Stimulated activated naive CD4-positive, alpha-beta T cell treated with Interleukin-2 at 50 U/mL for 16 hours (primary cell): Measurements from ENCODE around the gene GRIA1.
"Not testable (repeated sequence)": the region's sequence is repeated elsewhere in the genome, so short reads cannot be mapped to it uniquely, and the experiment has no call there.

ENCODE experiments used
- DNase-seq: peaks from one replicate; lab custom pipeline; 2025; lab: John Stamatoyannopoulos, UW

The GRIA1 gene

DNA sequence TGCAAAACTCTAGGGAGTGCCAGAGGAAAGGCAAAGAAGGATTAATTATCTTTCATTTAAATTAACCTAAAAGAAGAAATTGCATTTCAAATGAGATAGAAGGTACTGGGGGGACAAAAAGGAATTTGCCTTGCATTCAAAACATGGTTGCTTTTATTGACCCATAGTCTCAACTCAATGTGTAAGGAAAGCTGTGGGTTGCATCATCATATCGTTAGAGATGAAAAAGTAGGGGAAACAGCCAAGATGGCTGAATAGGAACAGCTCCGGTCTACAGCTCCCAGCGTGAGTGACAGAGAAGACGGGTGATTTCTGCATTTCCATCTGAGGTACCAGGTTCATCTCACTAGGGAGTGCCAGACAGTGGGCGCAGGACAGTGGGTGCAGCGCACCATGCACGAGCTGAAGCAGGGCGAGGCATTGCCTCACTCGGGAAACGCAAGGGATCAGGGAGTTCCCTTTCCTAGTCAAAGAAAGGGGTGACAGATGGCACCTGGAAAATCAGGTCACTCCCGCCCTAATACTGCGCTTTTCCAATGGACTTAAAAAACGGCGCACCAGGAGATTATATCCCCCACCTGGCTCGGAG, 232.6 kb downstream of the GRIA1 start:
- DNase-seq: not testable (repeated sequence)

DNA sequence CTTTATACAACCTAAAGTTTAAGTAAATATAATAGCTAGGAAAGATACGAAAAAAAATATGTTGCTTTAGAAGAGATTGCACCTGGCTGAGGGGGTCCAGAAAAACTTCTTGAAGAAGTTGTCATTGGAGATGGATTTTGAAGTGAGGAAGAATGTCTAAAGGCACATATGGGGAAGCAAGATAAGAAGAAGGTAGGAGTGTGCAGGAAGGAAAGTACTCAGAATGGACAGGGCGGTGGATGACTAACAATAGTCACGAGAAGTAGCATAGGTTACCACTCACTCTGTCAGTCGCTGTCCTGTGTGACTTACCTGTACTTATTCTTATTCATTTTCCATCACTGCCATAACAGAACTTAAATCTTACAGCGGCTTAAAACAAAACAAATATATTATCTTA, 251.6 kb downstream of the GRIA1 start:
- DNase-seq: no peak

DNA sequence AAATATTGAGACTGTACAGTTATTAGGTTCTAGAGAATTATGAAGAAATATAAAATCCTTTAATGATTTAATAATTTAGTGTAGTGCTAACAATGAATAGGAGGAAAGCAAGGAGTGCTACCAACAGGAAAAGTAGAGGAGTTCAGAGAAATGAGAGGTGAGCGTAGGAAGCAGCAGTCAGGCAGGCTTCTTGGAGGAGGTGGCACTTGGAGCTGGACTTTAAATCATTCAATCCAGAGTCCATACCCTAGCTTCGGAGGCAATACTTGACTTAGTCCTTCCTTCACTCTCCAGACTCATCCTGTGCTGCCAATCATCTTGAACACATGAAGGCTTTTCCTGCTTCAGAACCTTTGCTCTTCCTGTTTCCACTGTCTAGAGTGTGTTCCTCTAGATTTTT, 254.3 kb downstream of the GRIA1 start:
- no peak for DNase-seq

DNA sequence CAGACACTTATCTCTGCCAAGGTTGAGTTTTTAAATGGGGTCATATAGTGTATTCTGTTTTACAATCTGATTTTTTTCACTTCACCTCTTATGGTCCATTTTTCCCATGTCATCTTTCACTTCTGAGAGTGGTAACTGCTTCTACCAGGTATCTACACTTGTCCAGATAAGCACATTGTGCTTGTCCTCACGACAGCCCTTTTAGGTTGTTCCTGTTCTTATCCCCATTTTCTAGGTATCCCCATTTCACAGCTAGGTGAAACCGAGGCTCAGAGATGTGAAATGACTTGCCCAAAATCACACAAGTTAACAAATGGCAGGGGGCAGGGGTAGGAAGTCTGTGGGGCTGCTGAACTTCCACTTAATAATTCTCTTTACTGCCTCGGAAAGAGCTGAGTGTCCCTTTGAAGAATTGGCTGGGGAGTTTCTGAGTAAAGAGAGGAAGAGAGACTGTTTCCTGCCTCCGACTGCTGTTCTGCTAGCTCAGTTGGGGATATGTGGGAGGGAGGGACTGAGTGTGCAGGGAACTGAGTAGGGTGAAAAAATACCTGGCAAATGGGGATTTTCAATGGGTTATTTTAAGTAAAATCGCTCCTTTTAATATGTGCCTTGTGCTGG, 255.4 kb downstream of the GRIA1 start:
- no peak for DNase-seq

DNA sequence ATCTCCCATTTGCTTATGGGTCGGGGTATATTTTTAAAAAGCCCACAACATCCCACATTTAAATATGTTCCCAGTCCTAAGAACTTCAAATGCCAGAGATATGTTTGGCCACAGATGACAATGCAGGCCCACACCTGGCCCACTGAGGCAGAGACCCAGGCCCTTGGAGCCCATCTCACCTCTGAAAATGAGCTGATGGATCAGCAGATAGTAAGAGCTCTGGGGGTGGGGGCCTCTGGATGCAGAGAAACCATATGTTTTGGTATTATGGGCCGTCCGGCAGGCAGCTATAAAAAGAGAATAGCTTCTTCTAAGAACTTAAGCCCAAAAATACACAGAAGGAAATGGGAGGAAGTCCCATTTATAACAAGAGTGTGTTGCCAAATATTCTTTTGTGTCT, 256.0 kb downstream of the GRIA1 start:
- no peak for DNase-seq

DNA sequence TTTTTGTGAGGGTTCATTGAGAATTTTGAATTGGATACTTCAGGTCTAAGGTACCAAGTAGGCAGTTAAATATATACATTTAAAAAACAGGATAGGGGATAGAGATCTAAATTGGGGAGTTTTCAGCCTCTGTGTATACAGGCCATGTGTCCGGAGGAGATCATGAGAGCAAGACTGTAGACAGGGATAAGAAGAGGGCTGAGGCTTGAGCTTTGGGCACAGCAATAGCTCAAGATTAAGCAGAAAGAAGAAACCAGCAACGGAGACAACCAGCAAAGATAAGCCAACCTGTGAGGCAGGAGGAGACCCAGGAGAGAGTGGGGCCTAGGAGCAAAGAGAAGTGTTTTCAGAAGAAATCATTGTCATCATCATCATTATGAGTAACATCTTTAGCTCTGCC, 258.4 kb downstream of the GRIA1 start:
- DNase-seq: no peak

DNA sequence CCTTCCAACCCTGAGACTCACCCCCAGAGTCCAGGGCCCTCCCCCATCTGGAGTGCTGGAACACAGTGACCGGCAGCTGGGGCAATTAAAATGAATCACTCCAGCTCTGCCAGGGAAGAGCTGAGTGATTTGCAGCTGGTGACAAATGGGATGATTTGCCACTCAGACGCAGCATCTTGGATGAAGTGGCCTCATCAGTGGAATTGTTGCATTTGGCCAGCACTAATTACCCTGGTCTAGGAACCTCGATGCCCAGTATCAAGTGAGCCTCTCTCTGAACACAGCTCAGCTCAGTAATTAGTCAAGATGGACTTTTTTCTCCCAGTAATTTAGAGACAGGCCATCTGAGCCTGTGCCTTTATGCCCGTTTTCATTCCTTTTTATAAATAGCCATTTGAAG, 259.5 kb downstream of the GRIA1 start:
- no peak for DNase-seq

DNA sequence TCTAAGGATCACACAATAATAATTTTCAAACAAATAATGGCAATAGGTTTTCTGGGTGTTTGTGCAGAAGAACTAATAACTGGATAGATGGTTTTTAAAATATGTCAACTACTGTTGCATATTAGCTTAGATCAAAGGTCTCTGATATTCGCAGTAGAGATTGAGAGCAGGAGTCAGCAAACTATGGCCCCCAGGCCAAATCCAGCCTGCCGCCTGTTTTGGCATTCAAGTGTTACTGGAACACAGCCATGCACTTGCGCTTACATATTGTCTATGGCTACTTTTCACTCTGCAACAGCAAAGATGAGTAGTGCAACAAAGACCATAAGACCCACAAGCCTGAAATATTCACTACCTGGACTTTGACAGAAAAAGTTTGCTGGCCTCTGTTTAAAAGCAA, 260.8 kb downstream of the GRIA1 start:
- DNase-seq: no peak

DNA sequence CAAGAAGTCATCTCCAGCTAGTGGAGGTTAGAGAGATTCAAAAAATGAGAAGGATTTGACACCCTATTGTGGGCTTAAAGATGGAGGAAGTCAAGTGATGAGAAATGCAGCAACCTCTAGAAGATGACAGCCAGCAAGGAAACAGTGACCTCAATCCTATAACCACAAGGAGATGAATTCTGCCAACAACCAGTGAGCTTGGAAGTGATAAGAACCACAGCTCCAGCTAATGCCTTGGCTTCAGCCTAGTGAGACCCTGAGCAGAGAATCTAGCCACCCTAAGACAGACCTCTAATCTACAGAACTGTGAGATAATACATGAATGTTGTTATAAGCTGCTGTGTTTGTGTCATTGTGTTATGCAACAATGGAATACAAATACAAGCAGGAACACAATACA, 262.4 kb downstream of the GRIA1 start:
- DNase-seq: no peak

DNA sequence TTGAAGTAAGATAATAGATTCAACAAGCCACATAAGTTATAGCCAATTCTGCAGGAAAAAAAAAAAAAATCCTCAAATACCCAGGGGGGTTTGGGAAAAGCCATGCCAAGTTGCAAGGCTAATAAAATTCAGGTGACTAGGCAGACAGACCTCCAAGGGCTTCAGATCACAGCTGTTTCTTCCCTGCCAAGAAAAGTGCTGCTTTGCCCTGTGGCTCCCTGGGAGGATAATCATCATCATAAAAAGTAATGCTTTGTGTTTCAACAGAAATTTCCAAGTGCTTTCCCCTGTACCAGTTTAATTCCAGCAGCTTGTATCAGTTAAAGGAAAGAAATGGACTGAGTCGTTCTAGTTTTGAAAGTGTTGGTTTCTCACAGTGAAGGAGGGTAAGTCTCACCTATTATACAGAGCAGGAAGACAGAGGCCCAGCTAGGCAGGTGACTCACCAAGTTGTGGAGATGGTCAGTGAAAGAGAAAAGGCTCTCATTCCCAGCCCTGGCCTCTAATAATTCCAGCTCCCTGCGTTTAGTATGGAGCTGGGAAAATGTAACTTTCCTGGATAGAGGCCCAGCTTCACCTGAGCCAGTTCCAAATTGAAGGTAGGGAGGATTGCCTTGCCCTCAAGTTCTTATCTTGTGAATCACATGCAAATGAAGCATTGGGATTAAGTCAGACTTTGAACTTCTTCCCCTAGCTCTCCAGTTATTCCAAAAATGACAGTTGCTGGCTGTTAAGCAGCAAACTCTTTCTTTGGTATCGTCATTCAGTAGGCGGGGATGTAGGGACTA, 263.4 kb downstream of the GRIA1 start:
- no peak for DNase-seq

DNA sequence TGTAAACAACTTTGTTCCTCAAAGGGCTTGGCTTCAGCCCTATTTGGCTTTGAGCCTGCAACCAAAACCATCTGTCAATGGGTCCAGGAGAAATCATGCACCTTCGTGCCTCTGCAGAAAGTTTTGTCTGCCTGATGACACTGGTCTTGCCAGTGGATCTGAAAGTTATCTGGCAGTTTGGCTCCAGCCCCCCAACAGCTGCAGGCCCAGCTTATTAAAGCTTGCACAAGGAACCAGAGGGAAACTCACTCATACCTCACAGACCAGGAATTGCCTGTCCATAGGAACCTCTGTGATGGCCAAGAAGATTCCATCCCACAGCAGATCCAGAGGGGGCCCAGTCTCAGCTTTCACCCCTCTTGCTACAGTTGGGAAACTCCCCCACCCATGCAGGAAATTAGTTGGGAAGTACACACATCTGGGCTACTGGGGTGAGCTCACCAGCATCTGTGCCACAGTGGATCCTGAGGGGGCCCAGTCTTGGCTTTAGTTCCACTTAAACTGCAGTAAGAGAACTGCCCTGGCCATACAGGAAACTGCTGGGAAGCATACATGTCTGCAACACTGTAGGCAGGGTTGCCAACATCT, 265.5 kb downstream of the GRIA1 start:
- no peak for DNase-seq

DNA sequence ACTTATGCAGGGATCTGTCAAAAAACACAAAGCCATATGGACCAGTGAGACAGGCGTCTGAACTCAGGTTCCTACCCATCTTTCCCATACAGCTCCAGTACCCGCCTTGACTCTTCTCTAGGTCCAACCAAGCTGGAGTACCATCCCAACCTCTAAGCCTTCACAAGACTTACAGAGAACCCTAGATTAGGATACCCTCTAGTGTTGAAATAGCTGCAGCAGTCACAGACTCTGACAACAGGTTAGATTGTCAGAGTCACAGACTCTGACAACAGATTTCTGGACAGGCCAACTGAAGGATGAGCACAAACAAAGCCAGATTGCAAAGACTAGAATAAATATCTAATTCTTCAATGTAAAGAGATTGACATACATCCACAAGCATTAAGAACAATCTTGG, 266.1 kb downstream of the GRIA1 start:
- DNase-seq: no peak

DNA sequence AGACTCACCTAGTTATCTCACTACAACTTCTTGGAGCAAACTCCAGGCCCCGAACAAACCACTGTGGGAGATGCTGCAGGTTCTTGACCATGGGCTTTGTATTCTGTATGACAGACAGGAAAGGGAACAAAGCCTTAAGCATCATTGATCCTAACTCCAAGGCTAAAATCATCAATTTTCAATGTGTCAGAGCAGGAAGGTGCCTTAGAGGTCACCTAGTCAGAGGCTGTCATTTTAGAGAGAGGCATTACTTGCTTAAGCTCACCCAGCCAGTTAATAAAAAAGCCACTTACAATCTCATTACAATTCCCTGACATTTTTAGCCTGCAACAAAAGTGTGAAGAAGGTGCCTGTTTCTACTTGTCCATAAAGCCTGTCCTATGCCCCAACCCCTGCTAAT, 275.5 kb downstream of the GRIA1 start:
- DNase-seq: no peak

DNA sequence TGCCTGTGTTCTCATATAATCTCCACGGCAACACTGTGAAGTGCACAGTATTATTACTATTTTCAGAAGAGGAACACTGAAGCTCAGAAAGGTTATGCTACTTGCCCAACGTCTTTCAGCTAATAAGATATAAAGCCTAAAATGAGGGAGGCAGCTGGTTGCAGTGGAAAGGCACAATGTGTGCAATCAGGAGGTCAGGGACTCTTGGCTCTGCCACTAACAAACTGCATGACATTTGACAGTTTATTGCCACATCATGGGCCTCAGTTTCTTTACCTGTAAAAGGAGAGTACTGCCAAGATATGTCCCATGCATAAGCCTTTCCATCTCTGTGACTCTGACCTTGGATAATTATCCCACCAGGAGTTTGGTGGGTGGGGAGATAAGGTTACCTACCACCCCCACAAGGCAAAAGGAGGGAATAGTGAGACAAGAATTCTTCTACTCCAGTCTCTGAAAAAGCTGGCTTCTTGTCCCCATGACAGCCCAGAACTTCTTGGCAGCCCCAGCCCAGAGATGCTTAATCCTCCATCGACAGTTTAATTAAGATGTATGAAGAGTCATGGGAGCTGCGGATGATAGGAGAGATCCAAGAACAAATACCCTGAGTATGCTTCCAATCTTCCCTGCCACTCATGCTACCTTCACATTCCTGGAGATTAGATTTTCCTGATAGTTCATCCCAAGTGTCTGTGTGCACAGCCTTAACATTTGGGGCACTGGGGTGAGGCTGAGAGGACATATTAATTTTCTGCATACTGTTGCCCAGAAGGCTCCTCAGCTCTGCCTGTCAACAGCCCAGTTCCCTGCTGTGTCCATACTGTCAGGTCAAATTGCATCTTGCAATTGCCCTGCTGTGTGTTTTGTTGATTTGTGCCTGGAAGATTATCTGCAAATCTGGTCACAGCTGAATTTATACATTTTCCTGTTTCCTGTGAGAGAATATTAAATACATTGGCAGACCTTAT, 277.0 kb downstream of the GRIA1 start:
- DNase-seq: no peak

DNA sequence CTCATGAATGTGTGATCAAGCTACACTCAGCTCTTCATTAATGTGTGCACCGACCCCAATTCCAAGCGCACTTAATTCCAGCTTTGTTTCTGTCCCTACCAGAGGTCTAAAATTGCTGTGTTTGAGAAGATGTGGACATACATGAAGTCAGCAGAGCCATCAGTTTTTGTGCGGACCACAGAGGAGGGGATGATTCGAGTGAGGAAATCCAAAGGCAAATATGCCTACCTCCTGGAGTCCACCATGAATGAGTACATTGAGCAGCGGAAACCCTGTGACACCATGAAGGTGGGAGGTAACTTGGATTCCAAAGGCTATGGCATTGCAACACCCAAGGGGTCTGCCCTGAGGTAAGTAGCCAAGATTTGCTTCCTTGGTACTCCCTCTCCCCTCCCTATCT, 279.6 kb downstream of the GRIA1 start:
- DNase-seq: no peak

DNA sequence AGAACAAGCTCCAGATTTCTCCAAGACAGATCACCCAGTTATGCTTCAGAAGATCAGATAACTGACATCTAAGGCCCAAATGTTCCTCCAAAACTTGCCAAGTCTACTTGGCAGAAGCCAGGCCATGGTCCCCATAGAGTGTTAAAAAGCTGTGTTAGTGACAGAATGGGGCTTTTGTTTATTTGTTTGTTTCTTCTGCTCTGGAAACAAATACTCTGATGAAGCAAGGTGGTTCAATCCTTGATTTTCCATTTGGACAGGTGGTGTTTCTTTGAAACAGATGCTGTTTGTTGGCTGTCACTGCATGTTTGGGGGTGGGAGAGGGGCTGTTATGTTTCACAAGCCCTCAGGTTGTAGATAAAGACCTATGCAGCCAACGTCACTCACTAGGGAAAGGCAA, 284.2 kb downstream of the GRIA1 start:
- no peak for DNase-seq

DNA sequence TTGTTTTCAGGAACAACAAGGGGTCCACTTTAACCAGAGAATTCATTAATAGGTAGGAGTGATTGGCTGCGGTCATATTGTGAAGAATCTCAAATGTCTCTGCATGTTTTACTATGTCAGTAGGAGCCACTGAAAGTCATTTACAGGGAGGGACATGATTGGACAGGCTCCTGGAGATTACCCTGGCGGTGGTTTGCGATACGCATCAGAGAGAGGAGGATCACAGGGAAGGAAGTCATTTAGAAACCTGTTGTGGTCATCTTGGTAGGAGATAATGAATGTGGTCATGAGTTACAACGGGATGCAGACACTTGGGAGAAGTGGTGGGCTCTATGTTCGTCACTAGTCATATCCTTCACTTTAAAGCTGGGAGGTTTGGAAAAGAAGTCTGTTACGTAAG, 285.5 kb downstream of the GRIA1 start:
- DNase-seq: no peak

DNA sequence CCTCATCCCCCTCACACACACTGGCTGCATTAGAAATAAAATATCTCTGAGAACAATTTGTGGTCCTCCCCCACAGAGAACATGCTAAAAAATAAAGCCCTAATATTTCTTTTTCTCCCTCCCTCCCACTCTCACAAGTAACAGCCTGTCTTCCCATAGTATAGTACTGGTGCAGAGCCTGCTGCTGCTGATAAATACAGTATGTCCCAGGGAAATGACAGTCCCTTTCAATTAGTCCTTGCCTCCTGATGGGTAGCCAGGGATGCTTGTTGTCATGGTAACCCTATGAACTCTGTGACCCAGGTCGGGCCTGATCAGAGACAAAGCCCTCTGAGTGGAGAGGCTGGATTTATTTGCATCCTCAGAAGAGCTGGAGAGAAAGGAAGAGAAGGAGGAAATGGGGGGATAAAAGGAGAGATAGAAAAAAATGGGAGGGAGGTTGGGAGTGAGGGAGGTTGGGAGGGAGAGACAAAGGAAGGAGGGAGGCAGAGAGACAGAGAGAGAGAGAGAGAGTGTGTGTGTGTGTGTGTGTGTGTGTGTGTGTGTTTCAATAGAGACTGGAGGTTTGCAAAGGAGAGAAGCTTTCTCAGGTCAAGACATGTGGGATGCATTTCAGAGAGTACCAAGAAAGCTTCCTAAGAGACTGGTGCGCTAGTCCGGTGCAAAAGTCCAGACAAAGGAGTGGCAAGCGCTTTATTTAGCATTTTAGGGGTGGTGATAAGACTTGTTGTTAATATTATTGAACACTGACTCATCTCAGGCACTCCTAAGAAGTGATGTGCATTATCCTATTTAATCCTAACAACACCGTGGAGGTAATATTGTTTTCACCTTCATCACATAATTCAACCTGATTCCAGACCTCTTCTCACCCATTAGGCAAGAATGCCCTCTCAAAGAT, 287.5 kb downstream of the GRIA1 start:
- no peak for DNase-seq

DNA sequence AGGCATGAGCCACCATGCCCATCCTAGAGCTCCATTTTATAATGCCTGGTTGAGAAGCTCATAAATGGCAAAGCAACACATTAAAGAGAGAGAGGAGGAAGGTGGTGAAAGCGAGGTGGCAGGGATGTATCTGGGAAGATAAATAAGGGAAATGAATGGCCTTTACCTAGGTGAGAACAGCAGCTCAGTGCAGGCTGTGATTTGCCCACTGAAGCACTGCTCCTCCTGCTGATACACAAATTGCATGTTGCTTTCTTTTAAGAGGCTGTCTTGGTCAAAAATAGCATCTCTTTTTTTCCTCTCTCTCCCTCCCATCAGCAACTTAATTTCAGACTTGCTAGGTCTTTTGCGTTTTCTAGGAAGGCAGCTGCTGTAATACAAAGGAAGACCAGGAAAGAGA, 289.4 kb downstream of the GRIA1 start:
- no peak for DNase-seq

DNA sequence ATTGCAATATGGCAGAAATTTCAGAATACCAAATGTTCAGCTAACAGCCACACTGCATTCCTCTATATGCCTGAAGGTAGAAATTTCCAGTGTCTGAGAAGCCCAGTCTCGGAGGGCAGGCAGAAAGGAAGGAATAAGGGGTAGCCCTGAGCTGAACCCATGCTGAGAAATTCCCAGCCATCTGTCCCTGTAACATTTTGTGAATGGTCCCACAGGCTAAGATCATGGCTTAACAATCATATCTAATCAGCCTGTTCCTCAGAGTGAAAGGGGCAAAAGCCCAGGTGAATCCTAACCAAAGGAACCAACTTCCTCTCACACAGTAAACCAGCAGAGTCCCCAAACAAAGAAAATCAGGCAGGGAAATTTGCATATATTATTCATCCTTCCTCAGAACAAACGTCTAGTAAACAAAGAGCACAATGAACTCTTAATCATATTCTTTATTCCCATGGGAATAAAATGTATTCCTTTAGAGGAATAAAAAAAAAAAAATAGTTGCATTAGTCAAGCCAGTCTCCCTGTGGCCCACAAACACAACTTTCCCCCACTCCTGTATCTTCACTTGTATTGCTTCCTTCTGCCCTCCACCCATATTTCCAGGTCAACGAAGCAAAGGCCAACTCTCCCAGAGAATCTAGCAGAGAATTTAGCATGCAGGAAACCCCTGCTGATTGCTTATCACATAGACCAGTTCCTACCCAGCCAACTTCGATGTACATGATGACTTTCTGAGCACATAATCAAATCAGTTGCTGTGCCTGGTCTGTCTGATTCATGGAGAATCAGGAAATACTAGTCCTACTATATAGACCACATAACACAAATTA, 290.6 kb downstream of the GRIA1 start:
- DNase-seq: no peak
